Stomach smooth muscle (tissue), 2 donors: ENCODE results near the gene CLSTN3.

Source experiments
- H3K27ac ChIP-seq: one replicate; pipeline ENCODE4 v1.7.0; 2013; ENCODE audit warnings: mild to moderate bottlenecking, low read length, inconsistent platforms
- H3K27me3 ChIP-seq, 2 donors: one replicate each; pipeline ENCODE4 v1.7.0; 2013; ENCODE audit warnings: low read length in 2 of 2; ENCODE audit not compliant: insufficient read depth in 2 of 2, control insufficient read depth in 1 of 2
- H3K36me3 ChIP-seq, 2 donors: one replicate each; pipeline ENCODE4 v1.7.0; 2013; ENCODE audit warnings: low read length in 2 of 2; ENCODE audit not compliant: control insufficient read depth in 2 of 2, insufficient read depth in 2 of 2
- H3K4me1 ChIP-seq: one replicate; pipeline ENCODE4 v1.7.0; 2013; ENCODE audit warnings: low read length; ENCODE audit not compliant: control insufficient read depth, insufficient read depth
- H3K4me3 ChIP-seq, 2 donors: one replicate each; pipeline ENCODE4 v1.7.0; 2013; ENCODE audit warnings: low read length in 2 of 2
- H3K9ac ChIP-seq, 2 donors: one replicate each; pipeline ENCODE4 v1.7.0; 2013; ENCODE audit warnings: low read length in 2 of 2, mild to moderate bottlenecking in 1 of 2
- H3K9me3 ChIP-seq, 2 donors: one replicate each; pipeline ENCODE4 v1.7.0; 2013; ENCODE audit warnings: low read length in 2 of 2; ENCODE audit not compliant: control insufficient read depth in 2 of 2
- donor health status: healthy.
- donor health status: Pancreatic carcinoma.

Gene CLSTN3

DNA sequence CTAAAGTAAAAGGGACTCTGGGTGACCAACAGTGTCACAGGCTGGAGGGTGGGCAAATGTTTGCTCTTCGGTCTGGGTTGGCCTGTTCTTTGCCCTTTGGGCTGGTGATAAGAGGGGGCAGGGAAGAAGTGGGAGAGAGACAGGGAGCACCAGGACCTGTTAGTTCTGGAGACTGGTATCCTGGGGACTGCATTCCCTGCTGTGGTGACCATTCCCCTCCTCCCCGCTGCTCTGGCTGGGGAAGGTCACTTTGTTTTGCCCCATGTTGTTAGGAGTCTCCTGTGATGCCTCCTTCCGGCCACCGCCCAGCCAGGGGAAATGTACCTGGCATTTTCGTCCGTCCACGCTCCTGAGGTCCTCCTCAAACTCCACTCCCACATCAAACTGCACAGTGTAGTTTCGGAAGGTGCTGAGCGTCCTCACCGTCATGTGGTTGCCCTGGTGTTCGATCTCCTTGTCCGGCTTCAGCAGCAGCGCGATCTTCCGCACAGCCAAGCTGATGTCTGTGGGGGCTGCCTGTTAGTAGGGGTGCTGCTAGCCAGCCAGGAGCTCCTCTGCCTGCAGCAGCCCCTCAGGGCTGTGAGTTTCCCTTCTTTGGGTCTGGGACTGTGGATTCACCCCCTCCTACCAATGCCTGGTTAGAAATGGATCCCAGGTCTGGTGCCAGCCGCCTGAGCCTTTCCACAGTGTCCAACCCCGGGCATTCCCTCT, 2.1 kb upstream of the CLSTN3 start:
- Histone ChIP-seq H3K9ac (no peak overlapping the region), H3K4me3 (peak overlapping the region in 1 of 2 donors; percentile 57), H3K36me3 (no peaks in the 10 kb centered on the region), H3K4me1 (peaks cover 27% of the 10 kb centered on the region), H3K27me3 (no peaks in the 10 kb centered on the region), H3K27ac (no peak overlapping the region), H3K9me3 (no peaks in the 10 kb centered on the region)

DNA sequence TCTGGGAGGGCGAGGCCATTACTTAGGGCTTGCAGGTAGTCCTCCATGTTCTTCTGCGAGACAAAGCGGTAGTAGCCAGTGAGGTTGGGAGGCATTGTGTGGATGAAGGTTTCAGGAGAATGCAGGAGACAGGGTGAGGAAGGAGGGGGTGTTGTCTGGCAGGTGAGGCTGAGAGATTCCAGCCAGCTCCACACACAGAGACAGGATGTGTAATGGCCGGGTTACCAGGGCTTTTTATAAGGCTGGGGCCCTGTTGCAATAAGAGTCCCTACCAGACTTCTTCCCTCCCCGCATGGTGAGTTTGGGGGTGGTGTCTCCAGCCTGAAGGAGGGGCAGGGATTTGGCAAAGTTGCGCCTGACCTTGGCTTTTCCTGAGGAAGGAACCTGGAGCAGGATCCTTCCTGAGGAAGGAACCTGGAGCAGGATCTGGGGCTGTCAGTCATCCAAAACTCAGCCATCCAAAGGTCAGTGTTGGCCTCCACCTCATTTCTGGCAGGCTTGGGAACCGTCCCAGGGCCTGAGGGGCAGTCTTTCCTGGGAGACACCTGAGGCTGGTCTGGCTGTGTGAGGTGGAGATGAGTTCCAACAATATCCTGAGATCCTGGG, 1.4 kb upstream of the CLSTN3 start, which contains the start of gene RBP5:
TSS of gene RBP5 (minus strand) at position 209 of the 606 bp plus-strand sequence. CDS start at position 95, 114 bp downstream.
- Histone ChIP-seq H3K9ac (peak within 1 kb of the TSS; percentile 75), H3K4me1 (peaks cover 24% of the 10 kb centered on the region), H3K9me3 (no peaks in the 10 kb centered on the region), H3K4me3 (peak within 1 kb of the TSS; percentile 86), H3K27ac (peak within 1 kb of the TSS; percentile 46), H3K27me3 (no peaks in the 10 kb centered on the region), H3K36me3 (no peaks in the 10 kb centered on the region)

- Histone ChIP-seq H3K9ac (peak overlapping the region; percentile 75), H3K4me1 (peaks cover 23% of the 10 kb centered on the region), H3K27ac (peak overlapping the region; percentile 46), H3K4me3 (peak overlapping the region; percentile 86), H3K27me3 (no peaks in the 10 kb centered on the region), H3K9me3 (no peaks in the 10 kb centered on the region), H3K36me3 (no peaks in the 10 kb centered on the region)
Observed at GRCh38 chr12:7129287-7129871, 792 bp upstream of the CLSTN3 start.

DNA sequence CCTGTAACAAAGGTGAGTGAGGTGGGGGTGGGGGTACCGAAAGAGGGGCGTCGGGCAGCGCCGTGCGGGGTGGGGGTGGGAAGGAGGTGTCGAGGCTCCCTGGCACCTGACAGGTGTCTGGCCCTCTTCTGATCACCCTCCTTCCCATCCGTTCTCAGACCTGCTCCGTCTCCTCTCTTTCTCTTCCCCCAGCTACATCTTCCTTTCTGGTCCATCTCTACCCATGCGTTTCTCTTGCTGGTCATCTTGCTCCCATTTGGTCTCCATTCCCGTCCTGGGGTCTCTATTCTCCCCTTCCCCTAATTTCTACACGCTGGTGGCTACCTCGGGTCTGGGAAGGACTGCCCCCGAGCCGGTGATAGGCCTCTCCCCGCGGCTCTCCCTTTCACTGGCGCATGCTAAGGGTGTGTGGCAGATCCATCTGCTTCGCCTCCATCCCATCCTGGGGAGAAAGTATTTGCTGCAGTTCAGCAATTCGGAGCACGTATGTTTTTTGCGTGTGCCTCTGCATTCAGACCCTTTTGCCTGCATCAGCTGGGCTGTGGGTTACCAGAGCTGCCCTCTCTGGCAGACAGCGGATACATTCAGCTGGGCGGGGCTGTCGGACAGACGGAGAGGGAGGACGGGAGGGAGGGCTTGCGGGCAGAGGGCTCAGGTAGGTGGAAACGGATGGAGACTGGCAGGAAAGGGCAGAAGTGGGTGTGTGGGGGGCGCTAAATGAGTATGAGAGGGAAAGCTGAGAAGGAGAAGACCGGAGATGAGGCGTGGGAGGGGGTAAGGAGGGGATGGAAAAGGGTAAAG, 730 bp downstream of the CLSTN3 start:
- H3K4me1 ChIP-seq, result peaks cover 23% of the 10 kb centered on the region
- H3K27me3 ChIP-seq, result no peaks in the 10 kb centered on the region
- peak overlapping the region; percentile 86 for H3K4me3 ChIP-seq
- peaks cover 5 to 8% of the 10 kb centered on the region in 2 donors for H3K36me3 ChIP-seq
- peak overlapping the region; percentile 46 for H3K27ac ChIP-seq
- peak overlapping the region; percentile 73 to 75 for H3K9ac ChIP-seq
- H3K9me3 ChIP-seq, result no peaks in the 10 kb centered on the region

DNA sequence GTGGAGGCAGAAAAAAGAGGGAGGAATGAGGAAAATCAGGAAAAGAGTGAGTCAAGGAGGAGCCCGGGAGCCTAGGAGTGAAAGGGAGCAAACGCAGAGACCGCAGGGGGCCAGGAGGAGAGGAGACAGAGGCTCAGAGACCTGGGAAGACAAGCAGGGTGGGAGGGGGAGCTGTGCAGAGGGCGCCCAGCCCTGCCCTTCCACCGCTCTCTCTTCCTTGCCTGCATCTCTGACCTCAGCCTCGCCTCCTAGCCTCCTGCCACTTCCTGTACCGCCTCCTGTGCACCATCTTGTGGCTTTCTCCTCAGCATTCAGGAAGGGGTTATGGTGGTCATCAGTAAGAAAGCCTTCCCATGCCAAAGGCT, 1.3 kb downstream of the CLSTN3 start:
- Histone ChIP-seq H3K4me3 (peak overlapping the region; percentile 86), H3K9ac (peak overlapping the region in 1 of 2 donors; percentile 75), H3K4me1 (peaks cover 23% of the 10 kb centered on the region), H3K27ac (no peak overlapping the region), H3K27me3 (no peaks in the 10 kb centered on the region), H3K36me3 (peaks cover 9 to 14% of the 10 kb centered on the region in 2 donors), H3K9me3 (no peaks in the 10 kb centered on the region)

DNA sequence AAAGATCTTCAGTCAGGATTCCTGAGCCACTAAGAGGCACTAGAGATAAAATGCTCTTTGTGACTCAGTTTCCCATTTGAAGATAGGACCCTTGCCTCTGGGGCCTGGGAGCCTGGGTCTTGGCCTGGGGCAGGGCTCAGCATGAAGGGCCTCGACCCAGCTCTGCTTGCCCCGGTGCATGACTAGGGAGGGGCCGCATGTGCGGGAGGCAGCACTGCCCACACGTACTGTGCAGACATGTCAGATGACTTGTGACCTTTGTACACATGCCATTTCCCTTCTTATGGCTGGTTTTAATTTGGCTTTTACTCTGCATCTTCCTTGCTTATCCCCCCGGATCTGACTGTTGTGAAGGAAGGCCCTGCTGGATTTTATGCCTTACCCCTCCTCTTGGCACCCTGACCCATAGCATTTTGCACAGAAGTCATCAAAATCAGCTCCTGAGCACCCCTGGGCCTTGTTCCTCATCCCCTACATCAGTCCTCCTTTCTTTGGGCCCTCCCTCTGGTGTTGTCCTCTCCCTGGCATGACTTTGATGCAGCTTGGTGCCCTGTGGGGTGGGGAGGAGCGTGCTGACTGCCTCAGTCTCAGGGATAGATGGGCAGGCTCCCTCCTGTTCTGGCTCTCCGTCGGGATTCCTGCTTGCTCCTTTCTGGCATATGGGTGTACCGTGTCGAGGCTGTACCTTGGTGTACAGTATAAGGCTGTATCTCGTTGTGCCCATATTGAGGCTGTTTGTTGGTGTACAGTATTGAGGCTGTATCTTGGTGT, 4.4 kb downstream of the CLSTN3 start:
- Histone ChIP-seq H3K4me3 (no peak overlapping the region), H3K27me3 (no peaks in the 10 kb centered on the region), H3K36me3 (peaks cover 20 to 21% of the 10 kb centered on the region in 2 donors), H3K9me3 (no peaks in the 10 kb centered on the region), H3K4me1 (peaks cover 15% of the 10 kb centered on the region), H3K27ac (no peak overlapping the region), H3K9ac (no peak overlapping the region)

GRCh38 chr12:7136071-7136470, 5.9 kb downstream of the CLSTN3 start:
- no peaks in the 10 kb centered on the region for H3K27me3 ChIP-seq
- peaks cover 5% of the 10 kb centered on the region for H3K4me1 ChIP-seq
- H3K9ac ChIP-seq, result no peak overlapping the region
- no peak overlapping the region for H3K27ac ChIP-seq
- no peak overlapping the region for H3K4me3 ChIP-seq
- peaks cover 20 to 21% of the 10 kb centered on the region in 2 donors for H3K36me3 ChIP-seq
- H3K9me3 ChIP-seq, result no peaks in the 10 kb centered on the region

GRCh38 chr12:7136676-7137075, 6.5 kb downstream of the CLSTN3 start:
- Histone ChIP-seq H3K27me3 (no peaks in the 10 kb centered on the region), H3K27ac (no peak overlapping the region)

GRCh38 chr12:7137908-7138307, 7.7 kb downstream of the CLSTN3 start:
- H3K27ac ChIP-seq, result no peak overlapping the region
- no peaks in the 10 kb centered on the region for H3K4me1 ChIP-seq
- no peaks in the 10 kb centered on the region for H3K9me3 ChIP-seq
- no peak overlapping the region for H3K9ac ChIP-seq
- H3K36me3 ChIP-seq, result peaks cover 28% of the 10 kb centered on the region in 2 donors
- H3K27me3 ChIP-seq, result no peaks in the 10 kb centered on the region
- no peak overlapping the region for H3K4me3 ChIP-seq

More at GRCh38 chr12:7136676-7137075, 6.5 kb downstream of the CLSTN3 start:
- Histone ChIP-seq H3K36me3 (peaks cover 23 to 25% of the 10 kb centered on the region in 2 donors), H3K9me3 (no peaks in the 10 kb centered on the region), H3K4me1 (no peaks in the 10 kb centered on the region), H3K9ac (no peak overlapping the region), H3K4me3 (no peak overlapping the region)

- H3K27me3 ChIP-seq, result no peaks in the 10 kb centered on the region
- H3K9me3 ChIP-seq, result no peaks in the 10 kb centered on the region
- H3K27ac ChIP-seq, result no peak overlapping the region
- H3K4me1 ChIP-seq, result no peaks in the 10 kb centered on the region
- H3K9ac ChIP-seq, result no peak overlapping the region
- peaks cover 28 to 30% of the 10 kb centered on the region in 2 donors for H3K36me3 ChIP-seq
- H3K4me3 ChIP-seq, result no peak overlapping the region
Observed at GRCh38 chr12:7139200-7139599, 9.0 kb downstream of the CLSTN3 start.
